Keratinocyte (primary cell): ENCODE measurements around the gene PLA2G12B. TPM values are rescaled to one million over a fixed set of nuclear protein-coding genes. Genes with fewer than 3 reads are reported as not detected.

Experiments used
- DNase-seq: peaks from one replicate; pipeline ENCODE4 v3.0.0-alpha.2; 2011; ENCODE audit warnings: low read depth, missing footprints, low spot score
- FAIRE-seq: peaks from 2 replicates; lab custom pipeline; 2011; peaks lifted over from hg19 to GRCh38; lab: Jason Lieb, UNC
- H2AFZ ChIP-seq: 2 replicates; pipeline ENCODE4 v1.6.0; 2012; ENCODE audit warnings: low read length, control low read depth, inconsistent platforms; ENCODE audit not compliant: control insufficient read depth
- H3K27ac ChIP-seq: 2 replicates; pipeline ENCODE4 v1.5.1; 2011; ENCODE audit warnings: low read length; ENCODE audit not compliant: control insufficient read depth, insufficient read depth
- H3K27me3 ChIP-seq: 3 replicates; pipeline ENCODE4 v1.6.0; 2011; ENCODE audit warnings: low read length; ENCODE audit not compliant: control insufficient read depth, insufficient read depth; ENCODE audit errors: extremely low read depth
- H3K36me3 ChIP-seq, 2 experiments: 2 replicates in 1 of 2; 3 replicates in 1 of 2; pipeline ENCODE4 v1.5.1; 2011; ENCODE audit warnings: low read length in 2 of 2, mild to moderate bottlenecking in 1 of 2; ENCODE audit not compliant: control insufficient read depth in 2 of 2, insufficient read depth in 2 of 2; ENCODE audit errors: extremely low read depth in 1 of 2
- H3K4me1 ChIP-seq: 3 replicates; pipeline ENCODE4 v1.5.1; 2011; ENCODE audit warnings: low read length; ENCODE audit not compliant: control insufficient read depth, insufficient read depth; ENCODE audit errors: extremely low read depth
- H3K4me2 ChIP-seq: 3 replicates; pipeline ENCODE4 v1.6.0; 2011; ENCODE audit warnings: low read depth, low read length; ENCODE audit not compliant: control insufficient read depth, insufficient read depth; ENCODE audit errors: extremely low read depth
- H3K4me3 ChIP-seq, 3 experiments: fragments of 200-600 bp in 1 of 3; sonication (generic) in 1 of 3; 2 replicates in 2 of 3; 3 replicates in 1 of 3; pipeline ENCODE4 v1.5.1; 2011 to 2016; ENCODE audit warnings: low read length in 3 of 3, mild to moderate bottlenecking in 3 of 3, control low read depth in 2 of 3, inconsistent platforms in 1 of 3, low read depth in 1 of 3, mixed read lengths in 1 of 3, mixed run types in 1 of 3, moderate library complexity in 1 of 3; ENCODE audit not compliant: control insufficient read depth in 2 of 3, insufficient read depth in 2 of 3; ENCODE audit errors: extremely low read depth in 1 of 3
- H3K79me2 ChIP-seq: 2 replicates; pipeline ENCODE4 v1.6.0; 2012; ENCODE audit warnings: low read length; ENCODE audit not compliant: control insufficient read depth, insufficient read depth
- H3K9ac ChIP-seq: 3 replicates; pipeline ENCODE4 v1.6.0; 2011; ENCODE audit warnings: low read length; ENCODE audit not compliant: control insufficient read depth, insufficient read depth; ENCODE audit errors: extremely low read depth
- H3K9me1 ChIP-seq: 3 replicates; pipeline ENCODE4 v1.6.0; 2011; ENCODE audit warnings: low read length; ENCODE audit not compliant: control insufficient read depth, insufficient read depth; ENCODE audit errors: extremely low read depth
- H3K9me3 ChIP-seq: 2 replicates; pipeline ENCODE4 v1.5.1; 2012; ENCODE audit warnings: low read depth, low read length; ENCODE audit not compliant: control insufficient read depth
- H4K20me1 ChIP-seq: 3 replicates; pipeline ENCODE4 v1.6.0; 2011; ENCODE audit warnings: low read length; ENCODE audit not compliant: control insufficient read depth, insufficient read depth; ENCODE audit errors: extremely low read depth
- EZH2 ChIP-seq: IDR thresholded peaks from one replicate; pipeline ENCODE4 v1.6.1; 2012; ENCODE audit warnings: inconsistent platforms, mild to moderate bottlenecking, low read length, moderate library complexity
- dilution Hi-C: fragments of 300-500 bp; cut with MboI; formaldehyde crosslinking; loops from one replicate; pipeline ENCODE4 v1.7.0; 2020; ENCODE audit warnings: low sequenced_read_pairs; ENCODE audit not compliant: extremely low pct_ligation_motif_present
- polyA plus RNA-seq, 5 experiments: library from polyadenylated mRNA; depleted of rRNA in 3 of 5; stranded (reverse) in 3 of 5; stranded (forward) in 1 of 5; unstranded in 1 of 5; fragments of >200 nt; gene quantifications; 1 replicate in 1 of 5; 2 replicates in 3 of 5; 3 replicates in 1 of 5; pipeline versions ENCODE4 v1.2.1 to v1.2.3, GENCODE V29; 2011 to 2012; ENCODE audit warnings: missing spikeins in 2 of 5, low read depth in 1 of 5, low replicate concordance in 1 of 5
- TF ChIP-seq, protein P1 (sequence below), 3 experiments: IDR thresholded peaks in 1 of 3; conservative IDR thresholded peaks in 1 of 3; optimal IDR thresholded peaks in 1 of 3; 2 replicates in 2 of 3; 3 replicates in 1 of 3; pipeline versions ENCODE3 to v1.5.1; 2011; ENCODE audit warnings: low read length in 3 of 3, mild to moderate bottlenecking in 3 of 3, moderate library complexity in 2 of 3, control low read depth in 1 of 3, inconsistent platforms in 1 of 3; ENCODE audit not compliant: insufficient read depth in 2 of 3; ENCODE audit errors: extremely low read depth in 1 of 3

PLA2G12B gene
- polyA plus RNA-seq, 1 donor (not counting 4 experiments of a cell fraction or from before 2014, with no cell fraction given): not detected

- no peak overlapping the region for H2AFZ ChIP-seq
- TF ChIP-seq EZH2: no peak
- TF ChIP-seq, protein P1, sequence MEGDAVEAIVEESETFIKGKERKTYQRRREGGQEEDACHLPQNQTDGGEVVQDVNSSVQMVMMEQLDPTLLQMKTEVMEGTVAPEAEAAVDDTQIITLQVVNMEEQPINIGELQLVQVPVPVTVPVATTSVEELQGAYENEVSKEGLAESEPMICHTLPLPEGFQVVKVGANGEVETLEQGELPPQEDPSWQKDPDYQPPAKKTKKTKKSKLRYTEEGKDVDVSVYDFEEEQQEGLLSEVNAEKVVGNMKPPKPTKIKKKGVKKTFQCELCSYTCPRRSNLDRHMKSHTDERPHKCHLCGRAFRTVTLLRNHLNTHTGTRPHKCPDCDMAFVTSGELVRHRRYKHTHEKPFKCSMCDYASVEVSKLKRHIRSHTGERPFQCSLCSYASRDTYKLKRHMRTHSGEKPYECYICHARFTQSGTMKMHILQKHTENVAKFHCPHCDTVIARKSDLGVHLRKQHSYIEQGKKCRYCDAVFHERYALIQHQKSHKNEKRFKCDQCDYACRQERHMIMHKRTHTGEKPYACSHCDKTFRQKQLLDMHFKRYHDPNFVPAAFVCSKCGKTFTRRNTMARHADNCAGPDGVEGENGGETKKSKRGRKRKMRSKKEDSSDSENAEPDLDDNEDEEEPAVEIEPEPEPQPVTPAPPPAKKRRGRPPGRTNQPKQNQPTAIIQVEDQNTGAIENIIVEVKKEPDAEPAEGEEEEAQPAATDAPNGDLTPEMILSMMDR (optimal IDR thresholded peaks at IDR 0.05 in 1 of 3, IDR thresholded peaks at IDR 0.05 in 1 of 3, conservative IDR thresholded peaks at IDR 0.05 in 1 of 3; ENCODE audit: extremely low read depth in 1 of 3, insufficient read depth in 2 of 3, low read length in 3 of 3): no peak
- no peaks in the 10 kb centered on the region for H3K9me1 ChIP-seq
- H3K27me3 ChIP-seq: peaks cover 7% of the 10 kb centered on the region
- DNase-seq (no peak), FAIRE-seq (no peak)
- H4K20me1 ChIP-seq: no peaks in the 10 kb centered on the region
- H3K27ac ChIP-seq: no peak overlapping the region
- no peak overlapping the region for H3K9ac ChIP-seq
- dilution Hi-C loops: no loop called here
- H3K4me1 ChIP-seq: no peaks in the 10 kb centered on the region
- H3K36me3 ChIP-seq: no peaks in the 10 kb centered on the region
- no peak overlapping the region for H3K4me2 ChIP-seq
- H3K4me3 ChIP-seq: no peak overlapping the region
- no peaks in the 10 kb centered on the region for H3K9me3 ChIP-seq
- H3K79me2 ChIP-seq: no peaks in the 10 kb centered on the region
Observed at GRCh38 chr10:72952189-72952588, 2.4 kb downstream of the PLA2G12B start.

- Histone ChIP-seq H3K36me3 (no peaks in the 10 kb centered on the region), H4K20me1 (no peaks in the 10 kb centered on the region), H3K4me1 (no peaks in the 10 kb centered on the region), H3K9ac (no peak overlapping the region), H3K4me3 (no peak overlapping the region), H3K79me2 (no peaks in the 10 kb centered on the region), H3K27me3 (peaks cover 7% of the 10 kb centered on the region), H3K27ac (no peak overlapping the region), H3K9me3 (no peaks in the 10 kb centered on the region), H3K9me1 (no peaks in the 10 kb centered on the region), H2AFZ (no peak overlapping the region), H3K4me2 (no peak overlapping the region)
- no peak for DNase-seq
- no peak for FAIRE-seq
- dilution Hi-C loops: no loop called here
- TF ChIP-seq EZH2: no peak
- TF ChIP-seq, protein P1 (optimal IDR thresholded peaks at IDR 0.05 in 1 of 3, IDR thresholded peaks at IDR 0.05 in 1 of 3, conservative IDR thresholded peaks at IDR 0.05 in 1 of 3; ENCODE audit: extremely low read depth in 1 of 3, insufficient read depth in 2 of 3, low read length in 3 of 3): no peak
Observed at GRCh38 chr10:72951760-72952159, 2.8 kb downstream of the PLA2G12B start.
